Measurements from ENCODE around the gene SMG7.

DNA sequence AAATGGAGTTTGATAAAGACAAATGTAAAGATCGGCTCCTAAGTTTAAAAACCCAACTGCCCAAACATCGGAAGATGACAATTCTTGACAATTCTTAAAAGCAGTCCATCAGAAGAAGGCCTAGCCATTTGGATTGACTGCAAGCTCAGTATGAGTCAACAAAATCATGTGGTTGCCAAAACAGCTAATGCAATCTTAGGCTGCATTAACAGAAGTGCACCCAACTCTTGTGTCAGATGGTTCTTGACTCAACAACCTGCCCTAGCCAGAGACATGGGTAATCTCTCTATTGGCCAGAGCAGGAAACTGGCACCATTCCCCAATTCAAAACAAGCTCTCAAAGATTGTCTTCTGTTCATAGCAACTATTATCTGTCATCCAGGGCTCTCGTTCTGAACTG is 127.8 kb downstream of the SMG7 start:
- TF ChIP-seq, protein P1, sequence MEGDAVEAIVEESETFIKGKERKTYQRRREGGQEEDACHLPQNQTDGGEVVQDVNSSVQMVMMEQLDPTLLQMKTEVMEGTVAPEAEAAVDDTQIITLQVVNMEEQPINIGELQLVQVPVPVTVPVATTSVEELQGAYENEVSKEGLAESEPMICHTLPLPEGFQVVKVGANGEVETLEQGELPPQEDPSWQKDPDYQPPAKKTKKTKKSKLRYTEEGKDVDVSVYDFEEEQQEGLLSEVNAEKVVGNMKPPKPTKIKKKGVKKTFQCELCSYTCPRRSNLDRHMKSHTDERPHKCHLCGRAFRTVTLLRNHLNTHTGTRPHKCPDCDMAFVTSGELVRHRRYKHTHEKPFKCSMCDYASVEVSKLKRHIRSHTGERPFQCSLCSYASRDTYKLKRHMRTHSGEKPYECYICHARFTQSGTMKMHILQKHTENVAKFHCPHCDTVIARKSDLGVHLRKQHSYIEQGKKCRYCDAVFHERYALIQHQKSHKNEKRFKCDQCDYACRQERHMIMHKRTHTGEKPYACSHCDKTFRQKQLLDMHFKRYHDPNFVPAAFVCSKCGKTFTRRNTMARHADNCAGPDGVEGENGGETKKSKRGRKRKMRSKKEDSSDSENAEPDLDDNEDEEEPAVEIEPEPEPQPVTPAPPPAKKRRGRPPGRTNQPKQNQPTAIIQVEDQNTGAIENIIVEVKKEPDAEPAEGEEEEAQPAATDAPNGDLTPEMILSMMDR (IDR thresholded peaks at IDR 0.05), result no peak
- no peak for TF ChIP-seq POLR2AphosphoS5 (IDR thresholded peaks at IDR 0.05)

All from prostate gland (tissue), 2 donors.